GM23338 (cell line): Measurements from ENCODE around the gene CCDC169. TPM values are rescaled to one million over a fixed set of nuclear protein-coding genes. Genes with fewer than 3 reads are reported as not detected.

Experiments used
- ATAC-seq: fragments of 200-7000 bp; cut with Tn5 transposase; 3 replicates; pipeline ENCODE4 v1.9.1; 2020
- DNase-seq: peaks from one replicate; pipeline ENCODE4 v3.0.0-alpha.2; 2015; ENCODE audit warnings: low spot score
- H2AFZ ChIP-seq: fragments of 200-600 bp; sonication (generic); 2 replicates; pipeline ENCODE4 v1.8.0; 2016; ENCODE audit warnings: antibody characterized with exemption, mild to moderate bottlenecking, moderate library complexity
- H3F3A ChIP-seq: fragments of 200-600 bp; sonication (generic); replicated peaks from 2 replicates; pipeline ENCODE4 v1.8.0; 2017; ENCODE audit warnings: antibody characterized with exemption, mixed run types, low read depth
- H3K27ac ChIP-seq: fragments of 200-600 bp; sonication (generic); 2 replicates; pipeline ENCODE4 v1.6.1; 2016; ENCODE audit warnings: low read depth
- H3K27me3 ChIP-seq: fragments of 200-600 bp; sonication (generic); 2 replicates; pipeline ENCODE4 v1.8.0; 2016; ENCODE audit warnings: mild to moderate bottlenecking, mixed run types, moderate library complexity; ENCODE audit not compliant: insufficient read depth
- H3K36me3 ChIP-seq: fragments of 200-600 bp; sonication (generic); 2 replicates; pipeline ENCODE4 v1.8.0; 2016; ENCODE audit warnings: mild to moderate bottlenecking; ENCODE audit not compliant: insufficient read depth
- H3K4me1 ChIP-seq: fragments of 200-600 bp; sonication (generic); 2 replicates; pipeline ENCODE4 v1.8.0; 2016; ENCODE audit warnings: mild to moderate bottlenecking, moderate library complexity; ENCODE audit not compliant: insufficient read depth
- H3K4me2 ChIP-seq: fragments of 200-600 bp; sonication (generic); 2 replicates; pipeline ENCODE4 v1.7.1; 2017; ENCODE audit warnings: mixed run types
- H3K4me3 ChIP-seq: fragments of 200-600 bp; sonication (generic); 2 replicates; pipeline ENCODE4 v1.6.1; 2016; ENCODE audit warnings: mixed run types
- H3K79me2 ChIP-seq: fragments of 200-600 bp; sonication (generic); replicated peaks from 2 replicates; pipeline ENCODE4 v1.8.0; 2017; ENCODE audit warnings: mild to moderate bottlenecking; ENCODE audit not compliant: insufficient read depth
- H3K9me2 ChIP-seq: fragments of 200-600 bp; sonication (generic); 2 replicates; pipeline ENCODE4 v1.8.0; 2017; ENCODE audit not compliant: insufficient read depth
- H4K20me1 ChIP-seq: fragments of 200-600 bp; sonication (generic); replicated peaks from 2 replicates; pipeline ENCODE4 v1.8.0; 2017; ENCODE audit warnings: mild to moderate bottlenecking; ENCODE audit not compliant: insufficient read depth
- H3K27ac Mint-ChIP-seq: 2 replicates; pipeline ENCODE4 v1.8.0; 2020; ENCODE audit warnings: inconsistent platforms, mild to moderate bottlenecking, moderate library complexity, mixed read lengths
- H3K27me3 Mint-ChIP-seq: 3 replicates; pipeline ENCODE4 v1.8.0; 2022; ENCODE audit warnings: low read depth, mild to moderate bottlenecking, moderate library complexity, mixed read lengths, inconsistent platforms; ENCODE audit not compliant: insufficient read depth, poor library complexity
- H3K36me3 Mint-ChIP-seq: 3 replicates; pipeline ENCODE4 v1.8.0; 2021; ENCODE audit warnings: low read depth, mild to moderate bottlenecking, inconsistent platforms, moderate library complexity, mixed read lengths
- H3K4me1 Mint-ChIP-seq: 3 replicates; pipeline ENCODE4 v1.8.0; 2020; ENCODE audit warnings: mild to moderate bottlenecking, inconsistent platforms, mixed read lengths
- H3K4me3 Mint-ChIP-seq: 3 replicates; pipeline ENCODE4 v1.8.0; 2021; ENCODE audit warnings: moderate library complexity, mild to moderate bottlenecking, inconsistent platforms, mixed read lengths
- H3K9me3 Mint-ChIP-seq: 3 replicates; pipeline ENCODE4 v1.8.0; 2020; ENCODE audit warnings: moderate library complexity, mild to moderate bottlenecking, inconsistent platforms, mixed read lengths
- CREB1 ChIP-seq: fragments of 250-450 bp; sonication (Bioruptor Pico); IDR thresholded peaks from 2 replicates; pipeline ENCODE4 v1.5.0; 2020; ENCODE audit warnings: low read depth, mild to moderate bottlenecking, moderate library complexity
- EZH2 ChIP-seq: fragments of 200-600 bp; sonication (generic); IDR thresholded peaks from one replicate; pipeline ENCODE4 v1.8.0; 2017; ENCODE audit warnings: antibody characterized with exemption, mild to moderate bottlenecking, low read depth; ENCODE audit not compliant: unreplicated experiment
- EZH2phosphoT487 ChIP-seq: fragments of 200-600 bp; sonication (generic); IDR thresholded peaks from one replicate; pipeline ENCODE4 v1.8.1; 2018; ENCODE audit warnings: antibody characterized with exemption; ENCODE audit not compliant: unreplicated experiment
- JUNB ChIP-seq: IDR thresholded peaks from one replicate; pipeline ENCODE4 v1.6.1; 2016; ENCODE audit warnings: antibody characterized with exemption; ENCODE audit not compliant: unreplicated experiment
- NANOG ChIP-seq: IDR thresholded peaks from 2 replicates; pipeline ENCODE4 v1.6.1; 2016; ENCODE audit warnings: antibody characterized with exemption, borderline replicate concordance
- POLR2AphosphoS5 ChIP-seq: IDR thresholded peaks from 2 replicates; pipeline ENCODE4 v1.6.1; 2016; ENCODE audit warnings: antibody characterized with exemption, low read depth
- STAT1 ChIP-seq: IDR thresholded peaks from one replicate; pipeline ENCODE4 v1.6.1; 2016; ENCODE audit warnings: antibody characterized with exemption; ENCODE audit not compliant: unreplicated experiment
- ZNF114 ChIP-seq: fragments of 250-450 bp; sonication (Bioruptor Pico); IDR thresholded peaks from 2 replicates; pipeline ENCODE4 v1.5.0; 2020; ENCODE audit warnings: mild to moderate bottlenecking, moderate library complexity
- ZNF331 ChIP-seq: fragments of 250-450 bp; sonication (Bioruptor Pico); IDR thresholded peaks from 2 replicates; pipeline ENCODE4 v1.5.0; 2020; ENCODE audit warnings: low read depth, mild to moderate bottlenecking, moderate library complexity
- ZNF462 ChIP-seq: fragments of 250-450 bp; sonication (Bioruptor Pico); IDR thresholded peaks from 2 replicates; pipeline ENCODE4 v1.5.0; 2020; ENCODE audit warnings: mild to moderate bottlenecking, moderate library complexity
- polyA plus RNA-seq: library from polyadenylated mRNA; unstranded; fragments of >200 nt; fragmentation: Nextera tagmentation; extraction: Ambion mirVana; gene quantifications from 2 replicates; pipeline ENCODE4 v1.2.1, GENCODE V29; 2016
- total RNA-seq: library from RNA; depleted of rRNA; stranded (reverse); fragments of >200 nt; shearing (Covaris generic); gene quantifications from 2 replicates; pipeline ENCODE4 v1.2.3, GENCODE V29; 2014
- TF ChIP-seq, protein P1 (sequence below): IDR thresholded peaks from 2 replicates; pipeline ENCODE4 v1.6.1; 2016; ENCODE audit warnings: antibody characterized with exemption
- TF ChIP-seq, protein P2 (sequence below): IDR thresholded peaks from one replicate; pipeline ENCODE4 v1.6.1; 2018; ENCODE audit warnings: antibody characterized with exemption; ENCODE audit not compliant: unreplicated experiment
- TF ChIP-seq, protein P3 (sequence below), 2 experiments: fragments of 200-600 bp in 1 of 2; sonication (generic) in 1 of 2; conservative IDR thresholded peaks; 2 replicates each; pipeline versions ENCODE4 v1.5.1 to v1.6.1; 2016 to 2017; ENCODE audit warnings: antibody characterized with exemption in 2 of 2, low read depth in 2 of 2, mild to moderate bottlenecking in 2 of 2, moderate library complexity in 1 of 2

CCDC169 gene
- total and polyA plus RNA-seq, 2 experiments from 2014 or later, result 48.5 to 61.2 TPM

DNA sequence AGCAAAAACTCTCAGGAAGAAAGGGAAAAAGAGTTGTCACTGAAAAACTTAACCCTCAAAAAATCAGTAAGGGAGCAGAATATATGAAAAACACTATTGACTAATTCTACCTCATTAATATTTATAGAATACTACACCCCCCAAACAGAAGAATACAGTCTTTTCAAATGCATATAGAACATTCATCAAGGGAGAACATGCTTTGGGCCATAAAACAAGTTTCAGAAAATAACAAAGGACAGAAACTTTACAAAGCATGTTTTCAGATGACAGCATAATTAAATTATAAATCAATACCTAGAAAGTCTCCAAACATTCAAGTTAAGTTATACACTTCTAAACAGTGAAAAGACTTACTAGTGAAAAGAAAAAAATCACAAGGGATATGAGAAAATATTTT is 113.7 kb downstream of the CCDC169 start:
- Mint-ChIP-seq H3K36me3 (no peaks in the 10 kb centered on the region), H3K27ac (no peak overlapping the region)
- no peaks in the 10 kb centered on the region for H3K36me3 ChIP-seq

More for the DNA sequence above, 113.7 kb downstream of the CCDC169 start:
- Mint-ChIP-seq H3K4me3 (no peak overlapping the region), H3K4me1 (peaks cover 4% of the 10 kb centered on the region; the same call in 2 of the 3 replicates), H3K9me3 (no peaks in the 10 kb centered on the region; the same call in 2 of the 3 replicates), H3K27me3 (peaks cover 4% of the 10 kb centered on the region)
- no peak for ATAC-seq
- Histone ChIP-seq H2AFZ (no peak overlapping the region), H3K27ac (no peak overlapping the region), H3K9me2 (no peaks in the 10 kb centered on the region; the same call in 1 of the 2 replicates), H3K4me1 (no peaks in the 10 kb centered on the region), H3F3A (no peaks in the 10 kb centered on the region), H4K20me1 (no peaks in the 10 kb centered on the region), H3K4me3 (no peak overlapping the region), H3K27me3 (no peaks in the 10 kb centered on the region), H3K4me2 (no peak overlapping the region), H3K79me2 (no peaks in the 10 kb centered on the region)
- no peak for DNase-seq
- TF ChIP-seq ZNF462 (CRISPR knock-in tag) (no peak), EZH2phosphoT487 (no peak), ZNF331 (CRISPR knock-in tag) (no peak), EZH2 (no peak), POLR2AphosphoS5 (no peak), ZNF114 (CRISPR knock-in tag) (no peak), CREB1 (CRISPR knock-in tag) (no peak), JUNB (no peak), NANOG (no peak), STAT1 (no peak)
- TF ChIP-seq, protein P1, sequence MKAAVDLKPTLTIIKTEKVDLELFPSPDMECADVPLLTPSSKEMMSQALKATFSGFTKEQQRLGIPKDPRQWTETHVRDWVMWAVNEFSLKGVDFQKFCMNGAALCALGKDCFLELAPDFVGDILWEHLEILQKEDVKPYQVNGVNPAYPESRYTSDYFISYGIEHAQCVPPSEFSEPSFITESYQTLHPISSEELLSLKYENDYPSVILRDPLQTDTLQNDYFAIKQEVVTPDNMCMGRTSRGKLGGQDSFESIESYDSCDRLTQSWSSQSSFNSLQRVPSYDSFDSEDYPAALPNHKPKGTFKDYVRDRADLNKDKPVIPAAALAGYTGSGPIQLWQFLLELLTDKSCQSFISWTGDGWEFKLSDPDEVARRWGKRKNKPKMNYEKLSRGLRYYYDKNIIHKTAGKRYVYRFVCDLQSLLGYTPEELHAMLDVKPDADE, result no peak
- TF ChIP-seq, protein P2, sequence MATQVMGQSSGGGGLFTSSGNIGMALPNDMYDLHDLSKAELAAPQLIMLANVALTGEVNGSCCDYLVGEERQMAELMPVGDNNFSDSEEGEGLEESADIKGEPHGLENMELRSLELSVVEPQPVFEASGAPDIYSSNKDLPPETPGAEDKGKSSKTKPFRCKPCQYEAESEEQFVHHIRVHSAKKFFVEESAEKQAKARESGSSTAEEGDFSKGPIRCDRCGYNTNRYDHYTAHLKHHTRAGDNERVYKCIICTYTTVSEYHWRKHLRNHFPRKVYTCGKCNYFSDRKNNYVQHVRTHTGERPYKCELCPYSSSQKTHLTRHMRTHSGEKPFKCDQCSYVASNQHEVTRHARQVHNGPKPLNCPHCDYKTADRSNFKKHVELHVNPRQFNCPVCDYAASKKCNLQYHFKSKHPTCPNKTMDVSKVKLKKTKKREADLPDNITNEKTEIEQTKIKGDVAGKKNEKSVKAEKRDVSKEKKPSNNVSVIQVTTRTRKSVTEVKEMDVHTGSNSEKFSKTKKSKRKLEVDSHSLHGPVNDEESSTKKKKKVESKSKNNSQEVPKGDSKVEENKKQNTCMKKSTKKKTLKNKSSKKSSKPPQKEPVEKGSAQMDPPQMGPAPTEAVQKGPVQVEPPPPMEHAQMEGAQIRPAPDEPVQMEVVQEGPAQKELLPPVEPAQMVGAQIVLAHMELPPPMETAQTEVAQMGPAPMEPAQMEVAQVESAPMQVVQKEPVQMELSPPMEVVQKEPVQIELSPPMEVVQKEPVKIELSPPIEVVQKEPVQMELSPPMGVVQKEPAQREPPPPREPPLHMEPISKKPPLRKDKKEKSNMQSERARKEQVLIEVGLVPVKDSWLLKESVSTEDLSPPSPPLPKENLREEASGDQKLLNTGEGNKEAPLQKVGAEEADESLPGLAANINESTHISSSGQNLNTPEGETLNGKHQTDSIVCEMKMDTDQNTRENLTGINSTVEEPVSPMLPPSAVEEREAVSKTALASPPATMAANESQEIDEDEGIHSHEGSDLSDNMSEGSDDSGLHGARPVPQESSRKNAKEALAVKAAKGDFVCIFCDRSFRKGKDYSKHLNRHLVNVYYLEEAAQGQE, result no peak
- TF ChIP-seq, protein P3, sequence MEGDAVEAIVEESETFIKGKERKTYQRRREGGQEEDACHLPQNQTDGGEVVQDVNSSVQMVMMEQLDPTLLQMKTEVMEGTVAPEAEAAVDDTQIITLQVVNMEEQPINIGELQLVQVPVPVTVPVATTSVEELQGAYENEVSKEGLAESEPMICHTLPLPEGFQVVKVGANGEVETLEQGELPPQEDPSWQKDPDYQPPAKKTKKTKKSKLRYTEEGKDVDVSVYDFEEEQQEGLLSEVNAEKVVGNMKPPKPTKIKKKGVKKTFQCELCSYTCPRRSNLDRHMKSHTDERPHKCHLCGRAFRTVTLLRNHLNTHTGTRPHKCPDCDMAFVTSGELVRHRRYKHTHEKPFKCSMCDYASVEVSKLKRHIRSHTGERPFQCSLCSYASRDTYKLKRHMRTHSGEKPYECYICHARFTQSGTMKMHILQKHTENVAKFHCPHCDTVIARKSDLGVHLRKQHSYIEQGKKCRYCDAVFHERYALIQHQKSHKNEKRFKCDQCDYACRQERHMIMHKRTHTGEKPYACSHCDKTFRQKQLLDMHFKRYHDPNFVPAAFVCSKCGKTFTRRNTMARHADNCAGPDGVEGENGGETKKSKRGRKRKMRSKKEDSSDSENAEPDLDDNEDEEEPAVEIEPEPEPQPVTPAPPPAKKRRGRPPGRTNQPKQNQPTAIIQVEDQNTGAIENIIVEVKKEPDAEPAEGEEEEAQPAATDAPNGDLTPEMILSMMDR (conservative IDR thresholded peaks at IDR 0.05; ENCODE audit: low read depth in 2 of 2), result no peak
